A549 (cell line): Measurements from ENCODE around the gene SLC16A8. TPM values are rescaled to one million over a fixed set of nuclear protein-coding genes. Genes with fewer than 3 reads are reported as not detected.

Experiments
- ATAC-seq, 2 experiments: fragments of 200-7000 bp in 1 of 2; fragments of >200 bp in 1 of 2; cut with Nextera tagmentation in 1 of 2; cut with Tn5 transposase in 1 of 2; 3 replicates each; pipeline versions ENCODE4 v1.8.0 to v1.9.1; 2018 to 2020; ENCODE audit warnings: mild to moderate bottlenecking in 1 of 2, moderate library complexity in 1 of 2
- CTCF ChIA-PET: fragments of 300-600 bp; sonication (Branson Sonifier 250); formaldehyde crosslinking; extraction: SDS; loops from one replicate; lab custom pipeline; 2021; ENCODE audit warnings: antibody characterized with exemption, inconsistent platforms; lab: Yijun Ruan, JAX
- POLR2A ChIA-PET: fragments of 350-600 bp; formaldehyde crosslinking; extraction: SDS; loops from one replicate; lab custom pipeline; 2021; ENCODE audit warnings: antibody characterized with exemption, inconsistent platforms; lab: Yijun Ruan, JAX
- DNase-seq, 2 experiments: peaks; one replicate each; pipeline versions ENCODE4 v3.0.0 to v3.0.0-alpha.2; 2011 to 2016; ENCODE audit warnings: low read depth in 1 of 2, low spot score in 1 of 2
- FAIRE-seq: peaks from 2 replicates; lab custom pipeline; 2011; peaks lifted over from hg19 to GRCh38; lab: Jason Lieb, UNC
- H3K27ac ChIP-seq, 2 experiments: fragments of >200 bp; sonication (Bioruptor Twin); formaldehyde crosslinking; 3 replicates each; pipeline ENCODE4 v1.5.1; 2016 to 2017
- H3K4me1 ChIP-seq: fragments of >200 bp; sonication (Bioruptor Twin); formaldehyde crosslinking; 3 replicates; pipeline ENCODE4 v1.6.1; 2016
- H3K4me2 ChIP-seq: fragments of >200 bp; sonication (Bioruptor Twin); formaldehyde crosslinking; 3 replicates; pipeline ENCODE4 v1.6.1; 2016
- H3K4me3 ChIP-seq: fragments of >200 bp; sonication (Bioruptor Twin); formaldehyde crosslinking; 3 replicates; pipeline ENCODE4 v1.5.1; 2016
- H3K9me3 ChIP-seq: fragments of >200 bp; sonication (Bioruptor Twin); formaldehyde crosslinking; 3 replicates; pipeline ENCODE4 v1.6.1; 2016
- CBX2 ChIP-seq: fragments of 200-600 bp; sonication (generic); IDR thresholded peaks from 2 replicates; pipeline ENCODE4 v1.6.1; 2016; ENCODE audit warnings: low read depth, mild to moderate bottlenecking, borderline replicate concordance
- CEBPB ChIP-seq, 2 experiments: fragments of >200 bp in 1 of 2; sonication (Bioruptor Twin) in 1 of 2; formaldehyde crosslinking in 1 of 2; IDR thresholded peaks; 2 replicates each; pipeline ENCODE4 v1.6.1; 2012 to 2016
- CHD4 ChIP-seq: fragments of 200-600 bp; sonication (generic); IDR thresholded peaks from 2 replicates; pipeline ENCODE4 v1.6.1; 2016; ENCODE audit warnings: antibody characterized with exemption, mild to moderate bottlenecking, borderline replicate concordance
- ESRRA ChIP-seq: fragments of 150-350 bp; IDR thresholded peaks from 2 replicates; pipeline ENCODE4 v1.6.1; 2014; ENCODE audit warnings: mild to moderate bottlenecking, low read length, borderline replicate concordance
- FOSB ChIP-seq: fragments of 250-450 bp; sonication (Bioruptor Pico); IDR thresholded peaks from 2 replicates; pipeline ENCODE4 v1.5.0; 2020; ENCODE audit warnings: mild to moderate bottlenecking, moderate library complexity
- FOSL2 ChIP-seq, 2 experiments: fragments of 450-650 bp in 1 of 2; fragments of >200 bp in 1 of 2; sonication (Bioruptor Twin) in 1 of 2; formaldehyde crosslinking; IDR thresholded peaks; 2 replicates each; pipeline versions ENCODE4 v1.5.0 to v1.6.1; 2016 to 2020; ENCODE audit warnings: mild to moderate bottlenecking in 1 of 2, moderate library complexity in 1 of 2
- HEYL ChIP-seq: fragments of 250-450 bp; sonication (Bioruptor Pico); IDR thresholded peaks from 2 replicates; pipeline ENCODE4 v1.8.0; 2021; ENCODE audit warnings: mild to moderate bottlenecking, moderate library complexity
- JUN ChIP-seq, 2 experiments: fragments of >200 bp; sonication (Bioruptor Twin); formaldehyde crosslinking; IDR thresholded peaks; 2 replicates in 1 of 2; 3 replicates in 1 of 2; pipeline ENCODE4 v1.6.1; 2016 to 2017
- KDM1A ChIP-seq: fragments of 200-600 bp; sonication (generic); IDR thresholded peaks from 2 replicates; pipeline ENCODE4 v1.6.1; 2016; ENCODE audit warnings: low read depth, mild to moderate bottlenecking
- MAX ChIP-seq: IDR thresholded peaks from 2 replicates; pipeline ENCODE4 v1.6.1; 2012
- MYC ChIP-seq: IDR thresholded peaks from 2 replicates; pipeline ENCODE4 v1.6.1; 2012; ENCODE audit warnings: mild to moderate bottlenecking, inconsistent platforms, low read length, improper control_type of control experiment, borderline replicate concordance
- NR3C1 ChIP-seq: fragments of >200 bp; sonication (Bioruptor Twin); formaldehyde crosslinking; IDR thresholded peaks from 3 replicates; pipeline ENCODE4 v1.6.1; 2017
- POLR2A ChIP-seq: IDR thresholded peaks from 2 replicates; pipeline ENCODE4 v1.6.1; 2012; ENCODE audit warnings: mild to moderate bottlenecking, low read length
- POLR2AphosphoS2 ChIP-seq: conservative IDR thresholded peaks from 2 replicates; pipeline ENCODE4 v1.6.1; 2012; ENCODE audit warnings: low read length, improper control_type of control experiment, inconsistent platforms
- RARB ChIP-seq: fragments of 250-450 bp; sonication (Bioruptor Pico); IDR thresholded peaks from 2 replicates; pipeline ENCODE4 v1.8.0; 2021; ENCODE audit warnings: mild to moderate bottlenecking, moderate library complexity
- SREBF2 ChIP-seq: fragments of 450-650 bp; IDR thresholded peaks from 2 replicates; pipeline ENCODE4 v1.6.1; 2014; ENCODE audit warnings: mild to moderate bottlenecking, moderate library complexity
- ZC3H11A ChIP-seq: fragments of 450-650 bp; IDR thresholded peaks from 2 replicates; pipeline ENCODE4 v1.6.1; 2014; ENCODE audit warnings: antibody characterized with exemption, mild to moderate bottlenecking
- ZNF302 ChIP-seq: fragments of 250-450 bp; sonication (Bioruptor Pico); IDR thresholded peaks from 2 replicates; pipeline ENCODE4 v1.9.0; 2021; ENCODE audit warnings: inconsistent platforms, mild to moderate bottlenecking, moderate library complexity
- ZSCAN20 ChIP-seq: fragments of 250-450 bp; sonication (Bioruptor Pico); IDR thresholded peaks from 2 replicates; pipeline ENCODE4 v1.8.0; 2022; ENCODE audit warnings: mild to moderate bottlenecking, moderate library complexity
- WGBS: methylation state at CpG from one replicate; pipeline ENCODE4 v1.1.6; 2017; ENCODE audit errors: missing lambda C conversion rate; 5-methylcytosine and 5-hydroxymethylcytosine counted together
- polyA plus RNA-seq, 4 experiments: library from polyadenylated mRNA; depleted of rRNA in 3 of 4; stranded (reverse); fragments of >200 nt; fragmentation: RNase III in 1 of 4; extraction: RNeasy Plus Mini Kit Qiagen cat#74134 plus additional on column Dnase treatment in 1 of 4; gene quantifications; 2 replicates in 3 of 4; 3 replicates in 1 of 4; pipeline ENCODE4 v1.2.3, GENCODE V29; 2011 to 2017
- TF ChIP-seq, protein P1 (sequence below): IDR thresholded peaks from 2 replicates; pipeline ENCODE4 v1.6.1; 2012; ENCODE audit warnings: low read depth, borderline replicate concordance
- TF ChIP-seq, protein P2 (sequence below): fragments of 150-350 bp; IDR thresholded peaks from 2 replicates; pipeline ENCODE4 v1.6.1; 2014; ENCODE audit warnings: low read depth, mild to moderate bottlenecking, low read length
- TF ChIP-seq, protein P3 (sequence below): fragments of >200 bp; sonication (Bioruptor Twin); formaldehyde crosslinking; IDR thresholded peaks from 2 replicates; pipeline ENCODE4 v1.6.1; 2016

Gene SLC16A8
- polyA plus RNA-seq, 2 of the 4 experiments (the other 2 are of a cell fraction) = not detected

- peak in 1 of 2 experiments; percentile 36; a peak in 1 of 5 replicates for TF ChIP-seq JUN (IDR thresholded peaks at IDR 0.05)
- TF ChIP-seq FOSL2 (IDR thresholded peaks at IDR 0.05) = peak; percentile 18; the same call in 1 of the 2 replicates
- peak; percentile 85 for TF ChIP-seq FOSL2 (CRISPR knock-in tag; IDR thresholded peaks at IDR 0.05)
- TF ChIP-seq POLR2A = no peak
- TF ChIP-seq MAX = peak; percentile 87
- TF ChIP-seq KDM1A = peak; percentile 85
- peak; percentile 86 for TF ChIP-seq CHD4
- TF ChIP-seq, all 56 proteins: peak for 5
- 10% methylated on average over 6 of the region's 15 CpGs for WGBS
- Histone ChIP-seq H3K4me3 (no peak overlapping the region), H3K4me2 (peak overlapping the region; percentile 85), H3K4me1 (peaks cover 32% of the 10 kb centered on the region), H3K9me3 (no peaks in the 10 kb centered on the region), H3K27ac (peak overlapping the region; percentile 88 to 96)
- ATAC-seq = peak; percentile 92 to 94
- no peak for FAIRE-seq
- ChIA-PET POLR2A (interaction anchor here (0.6 to 1.5 kb wide), 4 partner anchors 18 to 556 kb away, joined by 3 to 9 read pairs (median 4); partner anchors contain the start of genes C22orf23 and POLR2F), CTCF (interaction anchor here (0.6 to 1.4 kb wide), 2 partner anchors 13 to 18 kb away, joined by 3 to 11 read pairs; no protein-coding TSS in a partner anchor)
- DNase-seq = peak; percentile 82 to 85
These were observed 49.6 kb downstream of the SLC16A8 start for GRCh38 chr22:38034278-38034882.

DNA sequence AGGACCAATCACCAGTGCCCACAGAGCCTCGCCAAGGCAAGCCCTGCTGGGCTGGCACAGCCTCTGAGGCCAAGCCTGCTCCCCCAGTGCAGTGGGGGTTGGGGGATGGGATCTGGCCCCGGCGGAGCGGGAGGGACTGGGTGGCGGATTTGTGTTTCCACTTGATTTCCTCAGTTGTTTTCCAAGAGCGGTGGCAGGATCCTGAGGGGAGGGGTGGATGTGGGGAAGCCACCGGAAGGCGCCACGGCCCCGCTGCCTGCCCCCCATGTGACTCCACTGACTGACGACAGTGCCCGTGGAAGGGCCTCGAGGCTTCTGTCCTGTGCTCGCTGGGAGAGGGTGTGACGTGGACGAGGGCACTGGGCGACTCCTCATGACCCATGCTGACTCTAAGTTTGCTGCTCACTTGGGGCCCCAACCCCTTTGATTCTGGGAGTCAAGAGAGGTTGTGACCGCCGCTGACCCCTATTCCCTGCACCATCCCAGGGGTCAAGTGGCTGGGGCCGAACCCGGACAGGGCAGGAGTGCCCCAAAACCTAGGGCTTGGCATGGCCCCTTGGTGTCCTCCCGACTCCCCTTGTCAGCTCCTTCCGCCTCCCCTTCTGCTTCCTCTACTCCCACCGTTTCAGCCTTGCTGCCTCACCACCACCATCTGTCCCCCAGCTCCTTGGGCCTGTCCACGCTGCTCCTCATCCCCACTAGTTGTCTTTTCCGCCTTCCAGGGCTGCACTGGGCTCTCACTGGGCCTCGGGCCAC is 50.3 kb downstream of the SLC16A8 start:
- TF ChIP-seq FOSL2 (IDR thresholded peaks at IDR 0.05) = no peak
- TF ChIP-seq FOSL2 (CRISPR knock-in tag; IDR thresholded peaks at IDR 0.05) = no peak
- TF ChIP-seq, protein P1, sequence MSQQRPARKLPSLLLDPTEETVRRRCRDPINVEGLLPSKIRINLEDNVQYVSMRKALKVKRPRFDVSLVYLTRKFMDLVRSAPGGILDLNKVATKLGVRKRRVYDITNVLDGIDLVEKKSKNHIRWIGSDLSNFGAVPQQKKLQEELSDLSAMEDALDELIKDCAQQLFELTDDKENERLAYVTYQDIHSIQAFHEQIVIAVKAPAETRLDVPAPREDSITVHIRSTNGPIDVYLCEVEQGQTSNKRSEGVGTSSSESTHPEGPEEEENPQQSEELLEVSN = no peak
- no peak for TF ChIP-seq KDM1A
- no peak for TF ChIP-seq CBX2
- no peak for TF ChIP-seq RARB (CRISPR knock-in tag)
- no peak for TF ChIP-seq NR3C1
- TF ChIP-seq FOSB (CRISPR knock-in tag) = no peak
- TF ChIP-seq, protein P2, sequence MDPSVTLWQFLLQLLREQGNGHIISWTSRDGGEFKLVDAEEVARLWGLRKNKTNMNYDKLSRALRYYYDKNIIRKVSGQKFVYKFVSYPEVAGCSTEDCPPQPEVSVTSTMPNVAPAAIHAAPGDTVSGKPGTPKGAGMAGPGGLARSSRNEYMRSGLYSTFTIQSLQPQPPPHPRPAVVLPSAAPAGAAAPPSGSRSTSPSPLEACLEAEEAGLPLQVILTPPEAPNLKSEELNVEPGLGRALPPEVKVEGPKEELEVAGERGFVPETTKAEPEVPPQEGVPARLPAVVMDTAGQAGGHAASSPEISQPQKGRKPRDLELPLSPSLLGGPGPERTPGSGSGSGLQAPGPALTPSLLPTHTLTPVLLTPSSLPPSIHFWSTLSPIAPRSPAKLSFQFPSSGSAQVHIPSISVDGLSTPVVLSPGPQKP = no peak
- ChIA-PET CTCF (interaction anchor here (0.6 to 1.4 kb wide), 2 partner anchors 14 to 19 kb away, joined by 3 to 11 read pairs; no protein-coding TSS in a partner anchor), POLR2A (interaction anchor here (1.3 to 1.5 kb wide), 2 partner anchors 19 to 80 kb away, joined by 3 to 5 read pairs; partner anchors contain the start of genes C22orf23 and POLR2F)
- FAIRE-seq = no peak
- 94% methylated on average over 16 of the region's 27 CpGs for WGBS
- peak in 1 of 2 experiments; percentile 36; a peak in 3 of 6 replicates for ATAC-seq
- no peak for DNase-seq
- Histone ChIP-seq H3K4me2 (peak overlapping the region; percentile 85), H3K4me1 (peaks cover 32% of the 10 kb centered on the region), H3K9me3 (no peaks in the 10 kb centered on the region), H3K4me3 (no peak overlapping the region), H3K27ac (peak overlapping the region; percentile 88 to 96)

- FAIRE-seq = no peak
- peak overlapping the region; percentile 88 to 96 for H3K27ac ChIP-seq
- H3K4me1 ChIP-seq = peaks cover 32% of the 10 kb centered on the region
- POLR2A ChIA-PET = interaction anchor here (0.5 kb wide), 1 partner anchor 161 kb away, joined by 3 read pairs; no protein-coding TSS in a partner anchor
- H3K4me3 ChIP-seq = no peak overlapping the region
- WGBS = 80% methylated on average over 9 of the region's 19 CpGs
- peak overlapping the region; percentile 85 for H3K4me2 ChIP-seq
- CTCF ChIA-PET = interaction anchor here (0.6 to 1.0 kb wide), 2 partner anchors 19 to 80 kb away, joined by 3 read pairs; no protein-coding TSS in a partner anchor
- DNase-seq = peak in 1 of 2 experiments; percentile 53
- H3K9me3 ChIP-seq = no peaks in the 10 kb centered on the region
- no peak for ATAC-seq
- TF ChIP-seq ZNF302 (CRISPR knock-in tag) = no peak
- TF ChIP-seq, protein P3, sequence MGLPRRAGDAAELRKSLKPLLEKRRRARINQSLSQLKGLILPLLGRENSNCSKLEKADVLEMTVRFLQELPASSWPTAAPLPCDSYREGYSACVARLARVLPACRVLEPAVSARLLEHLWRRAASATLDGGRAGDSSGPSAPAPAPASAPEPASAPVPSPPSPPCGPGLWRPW = peak; percentile 27; the same call in 1 of the 2 replicates
- peak; percentile 27; the same call in 1 of the 2 replicates for TF ChIP-seq MAX
- no peak for TF ChIP-seq FOSL2 (IDR thresholded peaks at IDR 0.05)
- no peak for TF ChIP-seq FOSL2 (CRISPR knock-in tag; IDR thresholded peaks at IDR 0.05)
- no peak for TF ChIP-seq SREBF2
- TF ChIP-seq CEBPB (IDR thresholded peaks at IDR 0.05) = peak; percentile 90 to 95
- no peak for TF ChIP-seq ZSCAN20 (CRISPR knock-in tag)
- TF ChIP-seq ZC3H11A = no peak
- TF ChIP-seq MYC = no peak
- TF ChIP-seq POLR2AphosphoS2 = no peak
- TF ChIP-seq ESRRA = no peak
- no peak for TF ChIP-seq HEYL
These were observed 51.1 kb downstream of the SLC16A8 start for GRCh38 chr22:38032681-38033521.
